Loucy (cell line): ENCODE results near the gene AGRN.

ENCODE experiments used
- CTCF ChIP-seq: fragments of 200-600 bp; sonication (generic); conservative IDR thresholded peaks from 2 replicates; pipeline ENCODE4 v1.5.1; 2014; ENCODE audit warnings: mild to moderate bottlenecking, antibody characterized with exemption, low read length
- EZH2phosphoT487 ChIP-seq: fragments of 200-600 bp; IDR thresholded peaks from 2 replicates; pipeline ENCODE4 v1.6.1; 2018; ENCODE audit warnings: antibody characterized with exemption, mild to moderate bottlenecking, moderate library complexity, borderline replicate concordance

GRCh38 chr1:1063261-1063944 is 43.5 kb downstream of the AGRN start:
- no peak for TF ChIP-seq EZH2phosphoT487
- TF ChIP-seq CTCF: no peak
